GM23338 (cell line): ENCODE data around the gene ESRRB. TPM values are rescaled to one million over a fixed set of nuclear protein-coding genes. Genes with fewer than 3 reads are reported as not detected.

Source experiments
- ATAC-seq: fragments of 200-7000 bp; cut with Tn5 transposase; 3 replicates; pipeline ENCODE4 v1.9.1; 2020
- DNase-seq: peaks from one replicate; pipeline ENCODE4 v3.0.0-alpha.2; 2015; ENCODE audit warnings: low spot score
- H2AFZ ChIP-seq: fragments of 200-600 bp; sonication (generic); 2 replicates; pipeline ENCODE4 v1.8.0; 2016; ENCODE audit warnings: antibody characterized with exemption, mild to moderate bottlenecking, moderate library complexity
- H3F3A ChIP-seq: fragments of 200-600 bp; sonication (generic); replicated peaks from 2 replicates; pipeline ENCODE4 v1.8.0; 2017; ENCODE audit warnings: antibody characterized with exemption, mixed run types, low read depth
- H3K27ac ChIP-seq: fragments of 200-600 bp; sonication (generic); 2 replicates; pipeline ENCODE4 v1.6.1; 2016; ENCODE audit warnings: low read depth
- H3K27me3 ChIP-seq: fragments of 200-600 bp; sonication (generic); 2 replicates; pipeline ENCODE4 v1.8.0; 2016; ENCODE audit warnings: mild to moderate bottlenecking, mixed run types, moderate library complexity; ENCODE audit not compliant: insufficient read depth
- H3K36me3 ChIP-seq: fragments of 200-600 bp; sonication (generic); 2 replicates; pipeline ENCODE4 v1.8.0; 2016; ENCODE audit warnings: mild to moderate bottlenecking; ENCODE audit not compliant: insufficient read depth
- H3K4me1 ChIP-seq: fragments of 200-600 bp; sonication (generic); 2 replicates; pipeline ENCODE4 v1.8.0; 2016; ENCODE audit warnings: mild to moderate bottlenecking, moderate library complexity; ENCODE audit not compliant: insufficient read depth
- H3K4me2 ChIP-seq: fragments of 200-600 bp; sonication (generic); 2 replicates; pipeline ENCODE4 v1.7.1; 2017; ENCODE audit warnings: mixed run types
- H3K4me3 ChIP-seq: fragments of 200-600 bp; sonication (generic); 2 replicates; pipeline ENCODE4 v1.6.1; 2016; ENCODE audit warnings: mixed run types
- H3K79me2 ChIP-seq: fragments of 200-600 bp; sonication (generic); replicated peaks from 2 replicates; pipeline ENCODE4 v1.8.0; 2017; ENCODE audit warnings: mild to moderate bottlenecking; ENCODE audit not compliant: insufficient read depth
- H3K9me2 ChIP-seq: fragments of 200-600 bp; sonication (generic); 2 replicates; pipeline ENCODE4 v1.8.0; 2017; ENCODE audit not compliant: insufficient read depth
- H4K20me1 ChIP-seq: fragments of 200-600 bp; sonication (generic); replicated peaks from 2 replicates; pipeline ENCODE4 v1.8.0; 2017; ENCODE audit warnings: mild to moderate bottlenecking; ENCODE audit not compliant: insufficient read depth
- H3K27ac Mint-ChIP-seq: 2 replicates; pipeline ENCODE4 v1.8.0; 2020; ENCODE audit warnings: inconsistent platforms, mild to moderate bottlenecking, moderate library complexity, mixed read lengths
- H3K27me3 Mint-ChIP-seq: 3 replicates; pipeline ENCODE4 v1.8.0; 2022; ENCODE audit warnings: low read depth, mild to moderate bottlenecking, moderate library complexity, mixed read lengths, inconsistent platforms; ENCODE audit not compliant: insufficient read depth, poor library complexity
- H3K36me3 Mint-ChIP-seq: 3 replicates; pipeline ENCODE4 v1.8.0; 2021; ENCODE audit warnings: low read depth, mild to moderate bottlenecking, inconsistent platforms, moderate library complexity, mixed read lengths
- H3K4me1 Mint-ChIP-seq: 3 replicates; pipeline ENCODE4 v1.8.0; 2020; ENCODE audit warnings: mild to moderate bottlenecking, inconsistent platforms, mixed read lengths
- H3K4me3 Mint-ChIP-seq: 3 replicates; pipeline ENCODE4 v1.8.0; 2021; ENCODE audit warnings: moderate library complexity, mild to moderate bottlenecking, inconsistent platforms, mixed read lengths
- H3K9me3 Mint-ChIP-seq: 3 replicates; pipeline ENCODE4 v1.8.0; 2020; ENCODE audit warnings: moderate library complexity, mild to moderate bottlenecking, inconsistent platforms, mixed read lengths
- CREB1 ChIP-seq: fragments of 250-450 bp; sonication (Bioruptor Pico); IDR thresholded peaks from 2 replicates; pipeline ENCODE4 v1.5.0; 2020; ENCODE audit warnings: low read depth, mild to moderate bottlenecking, moderate library complexity
- CTCF ChIP-seq, 2 experiments: fragments of 200-600 bp in 1 of 2; sonication (generic) in 1 of 2; conservative IDR thresholded peaks; 2 replicates each; pipeline versions ENCODE4 v1.5.1 to v1.6.1; 2016 to 2017; ENCODE audit warnings: antibody characterized with exemption in 2 of 2, low read depth in 2 of 2, mild to moderate bottlenecking in 2 of 2, moderate library complexity in 1 of 2
- EZH2 ChIP-seq: fragments of 200-600 bp; sonication (generic); IDR thresholded peaks from one replicate; pipeline ENCODE4 v1.8.0; 2017; ENCODE audit warnings: antibody characterized with exemption, mild to moderate bottlenecking, low read depth; ENCODE audit not compliant: unreplicated experiment
- JUNB ChIP-seq: IDR thresholded peaks from one replicate; pipeline ENCODE4 v1.6.1; 2016; ENCODE audit warnings: antibody characterized with exemption; ENCODE audit not compliant: unreplicated experiment
- NANOG ChIP-seq: IDR thresholded peaks from 2 replicates; pipeline ENCODE4 v1.6.1; 2016; ENCODE audit warnings: antibody characterized with exemption, borderline replicate concordance
- POLR2AphosphoS5 ChIP-seq: IDR thresholded peaks from 2 replicates; pipeline ENCODE4 v1.6.1; 2016; ENCODE audit warnings: antibody characterized with exemption, low read depth
- STAT1 ChIP-seq: IDR thresholded peaks from one replicate; pipeline ENCODE4 v1.6.1; 2016; ENCODE audit warnings: antibody characterized with exemption; ENCODE audit not compliant: unreplicated experiment
- ZNF114 ChIP-seq: fragments of 250-450 bp; sonication (Bioruptor Pico); IDR thresholded peaks from 2 replicates; pipeline ENCODE4 v1.5.0; 2020; ENCODE audit warnings: mild to moderate bottlenecking, moderate library complexity
- ZNF331 ChIP-seq: fragments of 250-450 bp; sonication (Bioruptor Pico); IDR thresholded peaks from 2 replicates; pipeline ENCODE4 v1.5.0; 2020; ENCODE audit warnings: low read depth, mild to moderate bottlenecking, moderate library complexity
- ZNF462 ChIP-seq: fragments of 250-450 bp; sonication (Bioruptor Pico); IDR thresholded peaks from 2 replicates; pipeline ENCODE4 v1.5.0; 2020; ENCODE audit warnings: mild to moderate bottlenecking, moderate library complexity
- polyA plus RNA-seq: library from polyadenylated mRNA; unstranded; fragments of >200 nt; fragmentation: Nextera tagmentation; extraction: Ambion mirVana; gene quantifications from 2 replicates; pipeline ENCODE4 v1.2.1, GENCODE V29; 2016
- total RNA-seq: library from RNA; depleted of rRNA; stranded (reverse); fragments of >200 nt; shearing (Covaris generic); gene quantifications from 2 replicates; pipeline ENCODE4 v1.2.3, GENCODE V29; 2014
- TF ChIP-seq, protein P1 (sequence below): IDR thresholded peaks from 2 replicates; pipeline ENCODE4 v1.6.1; 2016; ENCODE audit warnings: antibody characterized with exemption
- TF ChIP-seq, protein P2 (sequence below): IDR thresholded peaks from one replicate; pipeline ENCODE4 v1.6.1; 2018; ENCODE audit warnings: antibody characterized with exemption; ENCODE audit not compliant: unreplicated experiment

The ESRRB gene
- total and polyA plus RNA-seq, 2 experiments from 2014 or later, result 0.31 to 0.52 TPM

DNA sequence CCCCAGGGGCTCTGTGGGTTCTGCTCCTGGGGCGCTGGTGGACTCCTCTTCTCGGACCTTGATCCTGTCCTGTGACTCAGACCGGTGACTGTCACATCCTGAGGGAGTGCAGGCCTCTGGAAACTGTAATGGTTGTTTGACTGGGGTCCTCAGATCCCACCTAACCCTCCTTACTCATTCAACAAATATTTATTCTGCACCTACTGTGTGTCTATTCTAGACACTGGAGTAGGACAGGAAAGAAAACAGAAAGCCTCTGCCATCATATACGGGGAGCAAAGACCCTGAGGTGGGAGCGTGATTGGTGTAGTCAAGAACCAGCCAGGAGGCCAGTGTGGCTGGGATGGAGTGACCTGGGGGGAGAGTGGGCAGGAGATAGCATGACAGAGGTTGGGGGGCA is 47.6 kb downstream of the ESRRB start:
- H3K27me3 Mint-ChIP-seq, result peaks cover 15% of the 10 kb centered on the region
- Histone ChIP-seq H3K4me1 (peaks cover 14% of the 10 kb centered on the region; the same call in 1 of the 2 replicates), H2AFZ (no peak overlapping the region), H3K9me2 (no peaks in the 10 kb centered on the region), H3F3A (no peaks in the 10 kb centered on the region), H4K20me1 (no peaks in the 10 kb centered on the region), H3K36me3 (no peaks in the 10 kb centered on the region), H3K4me3 (no peak overlapping the region), H3K27me3 (no peaks in the 10 kb centered on the region), H3K79me2 (no peaks in the 10 kb centered on the region), H3K27ac (no peak overlapping the region), H3K4me2 (no peak overlapping the region)
- DNase-seq, result no peak
- H3K36me3 Mint-ChIP-seq, result no peaks in the 10 kb centered on the region; the same call in 2 of the 3 replicates
- H3K4me3 Mint-ChIP-seq, result no peak overlapping the region
- no peak overlapping the region for H3K27ac Mint-ChIP-seq
- H3K4me1 Mint-ChIP-seq, result peaks cover 32% of the 10 kb centered on the region
- no peaks in the 10 kb centered on the region for H3K9me3 Mint-ChIP-seq
- no peak for TF ChIP-seq CTCF (conservative IDR thresholded peaks at IDR 0.05; ENCODE audit: low read depth in 2 of 2)
- TF ChIP-seq CREB1 (CRISPR knock-in tag), result no peak
- no peak for TF ChIP-seq JUNB
- no peak for TF ChIP-seq ZNF114 (CRISPR knock-in tag)
- no peak for TF ChIP-seq EZH2
- TF ChIP-seq, protein P1, sequence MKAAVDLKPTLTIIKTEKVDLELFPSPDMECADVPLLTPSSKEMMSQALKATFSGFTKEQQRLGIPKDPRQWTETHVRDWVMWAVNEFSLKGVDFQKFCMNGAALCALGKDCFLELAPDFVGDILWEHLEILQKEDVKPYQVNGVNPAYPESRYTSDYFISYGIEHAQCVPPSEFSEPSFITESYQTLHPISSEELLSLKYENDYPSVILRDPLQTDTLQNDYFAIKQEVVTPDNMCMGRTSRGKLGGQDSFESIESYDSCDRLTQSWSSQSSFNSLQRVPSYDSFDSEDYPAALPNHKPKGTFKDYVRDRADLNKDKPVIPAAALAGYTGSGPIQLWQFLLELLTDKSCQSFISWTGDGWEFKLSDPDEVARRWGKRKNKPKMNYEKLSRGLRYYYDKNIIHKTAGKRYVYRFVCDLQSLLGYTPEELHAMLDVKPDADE, result no peak
- no peak for TF ChIP-seq NANOG
- no peak for TF ChIP-seq ZNF331 (CRISPR knock-in tag)
- TF ChIP-seq ZNF462 (CRISPR knock-in tag), result no peak
- TF ChIP-seq STAT1, result no peak
- TF ChIP-seq POLR2AphosphoS5, result no peak
- TF ChIP-seq, protein P2, sequence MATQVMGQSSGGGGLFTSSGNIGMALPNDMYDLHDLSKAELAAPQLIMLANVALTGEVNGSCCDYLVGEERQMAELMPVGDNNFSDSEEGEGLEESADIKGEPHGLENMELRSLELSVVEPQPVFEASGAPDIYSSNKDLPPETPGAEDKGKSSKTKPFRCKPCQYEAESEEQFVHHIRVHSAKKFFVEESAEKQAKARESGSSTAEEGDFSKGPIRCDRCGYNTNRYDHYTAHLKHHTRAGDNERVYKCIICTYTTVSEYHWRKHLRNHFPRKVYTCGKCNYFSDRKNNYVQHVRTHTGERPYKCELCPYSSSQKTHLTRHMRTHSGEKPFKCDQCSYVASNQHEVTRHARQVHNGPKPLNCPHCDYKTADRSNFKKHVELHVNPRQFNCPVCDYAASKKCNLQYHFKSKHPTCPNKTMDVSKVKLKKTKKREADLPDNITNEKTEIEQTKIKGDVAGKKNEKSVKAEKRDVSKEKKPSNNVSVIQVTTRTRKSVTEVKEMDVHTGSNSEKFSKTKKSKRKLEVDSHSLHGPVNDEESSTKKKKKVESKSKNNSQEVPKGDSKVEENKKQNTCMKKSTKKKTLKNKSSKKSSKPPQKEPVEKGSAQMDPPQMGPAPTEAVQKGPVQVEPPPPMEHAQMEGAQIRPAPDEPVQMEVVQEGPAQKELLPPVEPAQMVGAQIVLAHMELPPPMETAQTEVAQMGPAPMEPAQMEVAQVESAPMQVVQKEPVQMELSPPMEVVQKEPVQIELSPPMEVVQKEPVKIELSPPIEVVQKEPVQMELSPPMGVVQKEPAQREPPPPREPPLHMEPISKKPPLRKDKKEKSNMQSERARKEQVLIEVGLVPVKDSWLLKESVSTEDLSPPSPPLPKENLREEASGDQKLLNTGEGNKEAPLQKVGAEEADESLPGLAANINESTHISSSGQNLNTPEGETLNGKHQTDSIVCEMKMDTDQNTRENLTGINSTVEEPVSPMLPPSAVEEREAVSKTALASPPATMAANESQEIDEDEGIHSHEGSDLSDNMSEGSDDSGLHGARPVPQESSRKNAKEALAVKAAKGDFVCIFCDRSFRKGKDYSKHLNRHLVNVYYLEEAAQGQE, result no peak
- ATAC-seq, result no peak
